Measurements from ENCODE around the gene DYNLT2.

DNA sequence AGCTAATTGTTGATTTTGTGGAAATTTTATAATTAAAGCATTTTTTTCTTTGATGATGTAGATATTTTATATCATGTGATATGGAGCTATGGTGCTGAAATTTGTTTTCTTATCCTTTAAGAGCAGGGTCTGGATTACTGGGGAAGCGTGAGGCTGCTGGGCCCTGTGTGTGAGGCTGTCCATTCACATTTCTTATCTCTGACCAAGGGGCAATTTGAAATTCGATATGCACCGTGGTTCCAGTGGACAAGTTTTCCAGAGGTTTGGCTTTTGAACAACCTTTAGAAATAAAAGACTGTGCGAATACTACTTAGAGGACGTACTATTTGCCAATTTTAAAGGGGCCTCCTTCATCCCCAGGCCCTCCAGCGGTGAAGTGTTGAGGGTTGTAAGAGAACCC, 3.8 kb upstream of the DYNLT2 start:
- no peak for TF ChIP-seq CTCF (IDR thresholded peaks at IDR 0.05)
- no peak for TF ChIP-seq POLR2AphosphoS5 (IDR thresholded peaks at IDR 0.05)
- no peak for TF ChIP-seq POLR2A (IDR thresholded peaks at IDR 0.05)

Measured in prostate gland (tissue), 2 donors.